Lower leg skin (tissue), 4 donors: ENCODE results near the gene SLC26A11. TPM values are rescaled to one million over a fixed set of nuclear protein-coding genes. Genes with fewer than 3 reads are reported as not detected.
"Not testable (repeated sequence)": the region's sequence is repeated elsewhere in the genome, so short reads cannot be mapped to it uniquely, and the experiment has no call there.

ENCODE experiments used
- DNase-seq, 2 donors: peaks; one replicate each; pipeline ENCODE4 v3.0.0-alpha.2; 2019; ENCODE audit warnings: low spot score in 2 of 2
- H3K4me3 ChIP-seq: fragments of 200-600 bp; sonication (generic); 2 replicates; pipeline ENCODE4 v1.5.1; 2017; ENCODE audit warnings: mild to moderate bottlenecking, low read depth; ENCODE audit not compliant: poor library complexity, severe bottlenecking
- CTCF ChIP-seq, 3 donors: fragments of 450-650 bp; IDR thresholded peaks; one replicate each; pipeline ENCODE4 v1.5.1; 2016; ENCODE audit warnings: antibody characterized with exemption in 3 of 3, mild to moderate bottlenecking in 3 of 3, moderate library complexity in 2 of 3
- POLR2A ChIP-seq, 2 donors: fragments of 450-650 bp; IDR thresholded peaks; one replicate each; pipeline ENCODE4 v1.6.1; 2016 to 2017; ENCODE audit warnings: antibody characterized with exemption in 2 of 2, mild to moderate bottlenecking in 1 of 2, moderate library complexity in 1 of 2
- WGBS, 2 donors: methylation state at CpG; one replicate each; pipeline ENCODE4 v1.1.5; 2018; 5-methylcytosine and 5-hydroxymethylcytosine counted together
- intact Hi-C: fragments of 100-400 bp; cut with DNase I; formaldehyde crosslinking; loops from one replicate; pipeline ENCODE4 v1.15.0; 2023; ENCODE audit warnings: low total_unique reads
- total RNA-seq, 4 donors: library from RNA; depleted of rRNA; stranded (reverse); fragments of >200 nt; gene quantifications; one replicate each; pipeline ENCODE4 v1.1.0, GENCODE V29; 2016

The SLC26A11 gene
- total RNA-seq, 4 donors from 2014 or later = 20.1 to 28.1 (median 22.3) TPM

- no peak for TF ChIP-seq POLR2A (IDR thresholded peaks at IDR 0.05)
- no peak for TF ChIP-seq CTCF (IDR thresholded peaks at IDR 0.05)
- DNase-seq = no peak
- 92 to 93% methylated on average over 7 of the region's 7 CpGs for WGBS, 2 donors
- H3K4me3 ChIP-seq = no peak overlapping the region
- intact Hi-C loops = no loop called here
Measured at GRCh38 chr17:80196652-80197051, 23.6 kb upstream of the SLC26A11 start.

GRCh38 chr17:80198144-80198661 is 22.0 kb upstream of the SLC26A11 start:
- DNase-seq = no peak
- H3K4me3 ChIP-seq = no peak overlapping the region
- WGBS, 2 donors = 67 to 85% methylated on average over 10 to 23 of the region's 27 CpGs
- TF ChIP-seq CTCF (IDR thresholded peaks at IDR 0.05) (no peak), POLR2A (IDR thresholded peaks at IDR 0.05) (no peak)
- intact Hi-C loops = no loop called here

- DNase-seq, intact Hi-C loops, H3K4me3 ChIP-seq: not testable (repeated sequence)
- 74 to 82% methylated on average over 6 of the region's 6 CpGs for whole genome bisulfite sequencing, 2 donors
Measured at GRCh38 chr17:80199295-80199694, 20.9 kb upstream of the SLC26A11 start.

- intact Hi-C loops = no loop called here
- DNase-seq = no peak
- WGBS, 2 donors = 89 to 91% methylated on average over 14 to 15 of the region's 15 CpGs
- H3K4me3 ChIP-seq = no peak overlapping the region
- no peak for TF ChIP-seq POLR2A (IDR thresholded peaks at IDR 0.05)
- no peak for TF ChIP-seq CTCF (IDR thresholded peaks at IDR 0.05)
Measured at GRCh38 chr17:80201446-80201845, 18.8 kb upstream of the SLC26A11 start.

- no peak for DNase-seq
- intact Hi-C loops = no loop called here
- 87 to 94% methylated on average over 17 of the region's 17 CpGs for WGBS, 2 donors
- no peak for TF ChIP-seq CTCF (IDR thresholded peaks at IDR 0.05)
- no peak for TF ChIP-seq POLR2A (IDR thresholded peaks at IDR 0.05)
- no peak overlapping the region for H3K4me3 ChIP-seq
Measured at GRCh38 chr17:80202197-80202596, 18.0 kb upstream of the SLC26A11 start.

GRCh38 chr17:80203471-80203963 is 16.7 kb upstream of the SLC26A11 start:
- WGBS, 2 donors = 86 to 93% methylated on average over 9 to 10 of the region's 11 CpGs
- no peak for DNase-seq
- intact Hi-C loops = no loop called here
- no peak overlapping the region for H3K4me3 ChIP-seq
- TF ChIP-seq CTCF (IDR thresholded peaks at IDR 0.05) = no peak
- TF ChIP-seq POLR2A (IDR thresholded peaks at IDR 0.05) = no peak
